ENCODE data around the gene SHISAL2B.

DNA sequence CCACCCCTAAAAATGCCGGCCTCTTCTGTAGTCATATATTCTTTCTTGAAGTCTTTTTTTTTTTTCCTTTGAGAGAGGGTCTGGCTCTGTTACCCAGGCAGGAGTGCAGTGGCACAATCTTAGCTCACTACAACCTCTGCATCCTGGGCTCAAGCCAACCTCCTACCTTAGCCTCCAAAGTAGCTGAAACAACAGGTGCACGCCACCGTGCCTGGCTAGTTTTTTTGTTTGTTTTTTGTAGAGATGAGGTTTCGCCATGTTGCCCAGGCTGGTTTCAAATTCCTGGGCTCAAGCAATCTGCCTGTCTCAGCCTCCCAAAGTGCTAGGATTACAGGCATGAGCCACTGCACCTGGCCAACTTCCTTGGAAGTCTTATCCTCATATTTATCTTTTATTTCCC lies 59.1 kb downstream of the SHISAL2B start:
- TF ChIP-seq, protein P1, sequence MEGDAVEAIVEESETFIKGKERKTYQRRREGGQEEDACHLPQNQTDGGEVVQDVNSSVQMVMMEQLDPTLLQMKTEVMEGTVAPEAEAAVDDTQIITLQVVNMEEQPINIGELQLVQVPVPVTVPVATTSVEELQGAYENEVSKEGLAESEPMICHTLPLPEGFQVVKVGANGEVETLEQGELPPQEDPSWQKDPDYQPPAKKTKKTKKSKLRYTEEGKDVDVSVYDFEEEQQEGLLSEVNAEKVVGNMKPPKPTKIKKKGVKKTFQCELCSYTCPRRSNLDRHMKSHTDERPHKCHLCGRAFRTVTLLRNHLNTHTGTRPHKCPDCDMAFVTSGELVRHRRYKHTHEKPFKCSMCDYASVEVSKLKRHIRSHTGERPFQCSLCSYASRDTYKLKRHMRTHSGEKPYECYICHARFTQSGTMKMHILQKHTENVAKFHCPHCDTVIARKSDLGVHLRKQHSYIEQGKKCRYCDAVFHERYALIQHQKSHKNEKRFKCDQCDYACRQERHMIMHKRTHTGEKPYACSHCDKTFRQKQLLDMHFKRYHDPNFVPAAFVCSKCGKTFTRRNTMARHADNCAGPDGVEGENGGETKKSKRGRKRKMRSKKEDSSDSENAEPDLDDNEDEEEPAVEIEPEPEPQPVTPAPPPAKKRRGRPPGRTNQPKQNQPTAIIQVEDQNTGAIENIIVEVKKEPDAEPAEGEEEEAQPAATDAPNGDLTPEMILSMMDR (IDR thresholded peaks at IDR 0.05): no peak
- no peak for TF ChIP-seq POLR2A (IDR thresholded peaks at IDR 0.05)

All from right lobe of liver (tissue), 4 donors.